Activated CD8-positive, alpha-beta memory T cell treated with anti-CD3 and anti-CD28 coated beads for 1 hour (primary cell): ENCODE measurements around the gene ADCY1.

Source experiments
- DNase-seq, 2 donors: peaks; one replicate each; pipeline ENCODE4 v3.0.0-alpha.2; 2020; ENCODE audit warnings: low read depth in 1 of 2; ENCODE audit errors: extremely low read depth in 1 of 2

Gene ADCY1

DNA sequence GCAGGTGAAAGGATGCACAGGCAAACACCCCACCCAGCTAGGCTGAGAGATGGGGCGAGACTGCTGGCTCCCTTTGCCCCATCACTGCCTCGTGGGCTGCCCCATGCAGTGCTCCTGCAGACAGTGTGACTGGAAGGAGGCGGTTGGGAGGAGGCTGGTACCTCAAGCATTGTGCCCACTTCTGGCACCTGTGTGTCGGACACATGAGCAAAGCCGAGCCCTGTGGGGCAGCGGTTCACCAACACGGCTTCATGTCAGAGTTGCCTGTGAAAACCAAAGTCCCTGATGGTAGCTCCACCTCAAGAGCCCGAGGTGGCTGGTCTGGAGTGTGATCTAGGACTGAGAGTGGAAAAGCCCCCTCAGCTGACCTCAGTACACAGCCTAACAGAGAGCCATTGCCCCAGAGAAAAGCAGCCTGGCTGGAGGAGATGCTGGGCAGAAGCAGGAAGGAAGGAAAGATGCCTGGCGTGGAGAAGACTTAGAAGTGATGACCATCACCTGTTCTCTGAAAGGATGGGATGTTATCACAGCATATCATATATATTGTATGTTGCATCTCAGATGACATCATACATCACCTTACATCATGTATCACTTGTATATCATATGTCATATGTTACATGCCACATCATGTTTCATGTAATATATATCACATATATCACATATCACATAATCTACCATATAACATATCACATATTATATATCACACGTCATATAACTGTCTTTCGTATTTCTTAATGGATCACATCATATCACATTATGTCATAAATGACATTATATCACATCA lies 75.6 kb downstream of the ADCY1 start:
- DNase-seq, result no peak

DNA sequence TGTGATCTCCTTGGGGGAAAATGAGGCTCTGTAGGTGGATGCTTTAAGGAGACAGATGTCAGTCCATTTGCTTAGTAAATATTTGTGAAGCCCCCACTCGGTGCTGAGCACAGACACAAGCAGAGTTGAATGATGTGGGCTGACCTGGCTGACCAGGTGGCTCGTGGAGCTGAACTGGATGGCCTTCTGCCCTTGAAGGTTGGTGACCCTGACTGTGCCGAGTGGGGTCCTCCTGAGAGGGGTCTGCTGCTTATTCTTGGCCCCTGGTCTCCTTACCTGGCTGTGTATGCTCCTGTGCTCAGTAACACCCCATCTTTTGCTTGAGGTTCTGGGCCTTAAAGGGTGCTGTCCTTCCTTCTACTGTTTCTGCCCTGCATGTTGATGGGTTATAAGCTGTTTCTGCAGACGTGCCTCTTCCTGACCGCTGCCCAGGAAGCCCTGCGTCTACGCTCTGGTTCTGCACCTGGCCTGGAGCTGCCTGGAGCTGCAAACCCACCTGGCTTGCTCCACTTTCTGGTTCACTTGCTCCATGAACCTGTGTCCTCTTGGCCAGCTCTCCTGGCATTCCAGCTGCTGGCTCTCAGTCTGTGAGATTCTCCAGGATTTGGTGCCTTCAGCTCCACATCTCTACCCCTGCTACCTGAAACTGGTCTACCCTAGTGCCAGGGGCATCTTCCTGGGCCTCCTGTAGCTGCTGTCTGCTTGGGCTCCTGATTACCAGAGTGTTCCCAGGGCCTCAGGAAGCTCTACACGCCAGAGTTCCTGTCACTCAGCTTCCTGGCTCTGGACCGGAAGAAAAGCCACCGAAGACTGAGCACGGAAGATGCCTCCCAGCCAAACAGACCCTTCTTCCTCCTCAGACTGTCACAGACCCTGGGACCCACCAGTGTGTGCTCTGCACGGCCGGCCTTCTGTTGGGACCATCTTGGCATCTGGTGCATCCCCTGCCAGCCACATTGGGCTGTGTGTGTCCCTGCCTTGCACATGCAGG lies 76.5 kb downstream of the ADCY1 start:
- no peak for DNase-seq

DNA sequence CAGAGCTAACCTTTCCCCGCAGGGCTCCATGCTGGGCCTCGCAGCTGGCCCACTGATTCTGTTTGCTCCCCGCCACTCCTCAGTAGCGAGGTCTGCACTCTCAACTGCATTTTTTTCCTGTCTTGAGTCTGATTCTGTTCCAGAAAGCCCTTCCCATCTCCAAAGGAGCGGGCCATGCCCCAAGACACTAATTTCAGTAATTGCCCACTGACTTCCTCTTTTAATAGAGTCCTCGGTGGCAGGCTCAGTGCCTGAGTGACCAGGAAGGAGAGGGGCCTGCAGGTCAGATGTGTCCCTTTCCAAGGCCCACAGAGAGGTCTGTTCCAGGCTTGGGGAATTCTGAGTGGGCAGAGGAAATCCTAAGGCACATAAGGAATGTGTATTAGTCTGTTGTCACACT lies 77.4 kb downstream of the ADCY1 start:
- no peak for DNase-seq

DNA sequence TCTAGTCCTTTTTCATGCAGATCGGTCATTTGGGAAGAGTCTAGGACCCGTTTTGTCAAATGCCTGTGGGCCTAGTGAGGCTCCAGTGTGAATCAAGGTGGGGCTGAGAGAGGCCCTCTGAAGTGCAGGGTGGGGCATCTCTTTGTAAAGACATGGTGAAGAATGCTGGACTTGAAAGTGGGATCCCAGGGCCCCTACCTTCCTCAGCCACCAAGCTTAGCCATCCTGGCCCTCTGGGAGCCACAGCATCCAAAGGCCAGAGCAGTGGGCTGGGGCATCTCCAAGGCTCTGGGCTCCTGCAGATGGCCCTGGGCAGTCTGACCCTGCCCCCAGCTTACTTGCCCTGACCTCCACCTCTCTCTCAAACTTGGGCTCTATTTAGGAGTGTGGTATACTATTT lies 78.5 kb downstream of the ADCY1 start:
- no peak for DNase-seq

DNA sequence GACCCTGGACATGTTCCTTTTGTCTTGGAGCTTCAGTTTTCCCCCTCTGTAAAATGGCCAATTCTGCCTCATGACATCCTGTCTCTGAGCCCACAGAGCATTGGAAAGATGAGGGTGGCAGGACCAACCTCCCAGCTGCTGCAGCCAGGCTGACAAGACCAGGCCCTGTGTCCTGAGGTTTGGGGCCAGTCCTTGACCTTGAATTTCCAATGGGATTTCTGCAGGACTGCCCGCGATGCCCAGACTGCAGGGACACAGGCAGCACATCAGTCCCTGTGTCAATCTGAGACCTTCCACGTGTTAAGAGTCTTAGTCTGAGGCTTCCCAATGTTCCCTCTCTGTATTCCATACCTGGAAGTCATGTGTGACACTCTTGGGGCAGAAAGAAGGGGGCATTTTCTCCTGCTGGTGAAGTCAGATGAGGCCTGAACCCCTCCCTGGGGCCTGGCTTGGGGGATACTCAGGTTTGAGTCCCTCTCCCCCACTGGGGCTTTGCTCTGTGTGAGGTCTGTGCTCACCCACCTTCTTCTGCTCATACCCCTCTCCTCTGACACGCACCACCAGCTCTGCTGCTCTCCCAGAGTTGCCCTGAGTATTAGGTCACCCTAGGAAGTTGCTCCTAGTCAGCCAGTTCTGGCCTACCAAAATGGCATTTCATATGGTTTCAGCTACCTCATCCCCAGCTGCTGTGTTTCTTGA lies 79.2 kb downstream of the ADCY1 start:
- DNase-seq, result no peak

DNA sequence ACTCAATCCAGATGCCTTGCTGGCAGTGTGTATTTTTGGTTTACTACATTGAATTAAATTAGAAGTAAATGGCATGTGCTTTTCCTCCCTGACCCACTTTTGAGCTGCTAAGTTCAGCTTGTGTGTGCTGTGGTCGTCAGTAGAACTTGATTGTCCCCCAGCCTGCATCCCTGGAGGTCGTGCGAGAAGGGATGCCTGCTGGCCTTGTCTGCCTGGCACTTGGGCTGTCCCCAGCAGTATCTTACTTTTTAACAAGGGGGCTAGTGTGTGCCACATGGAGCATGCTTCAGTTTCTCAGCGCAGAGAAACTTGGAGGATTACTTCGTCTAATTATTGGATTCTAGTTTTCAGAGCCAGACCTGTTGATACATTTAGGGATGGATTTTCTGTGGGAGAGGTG lies 80.2 kb downstream of the ADCY1 start:
- DNase-seq, result no peak

DNA sequence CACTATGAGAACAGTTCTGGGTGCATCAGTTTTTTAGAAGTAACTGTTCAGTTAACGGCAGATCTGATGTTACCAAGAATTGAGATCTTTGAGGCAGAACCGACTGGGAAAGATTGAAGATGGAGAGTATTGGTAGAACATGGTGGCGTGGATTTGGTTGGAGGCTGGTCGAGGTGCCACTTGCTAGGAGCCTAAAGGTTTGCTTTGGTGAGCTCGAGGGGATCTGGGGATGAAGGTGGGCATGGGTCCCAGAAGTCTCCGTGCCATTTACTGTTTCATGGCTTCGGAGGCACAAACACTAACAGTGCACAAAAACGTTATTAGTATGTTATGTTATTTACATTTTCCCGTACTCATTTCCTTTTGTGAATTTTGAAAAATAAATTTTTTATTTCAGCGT lies 81.4 kb downstream of the ADCY1 start:
- no peak for DNase-seq

DNA sequence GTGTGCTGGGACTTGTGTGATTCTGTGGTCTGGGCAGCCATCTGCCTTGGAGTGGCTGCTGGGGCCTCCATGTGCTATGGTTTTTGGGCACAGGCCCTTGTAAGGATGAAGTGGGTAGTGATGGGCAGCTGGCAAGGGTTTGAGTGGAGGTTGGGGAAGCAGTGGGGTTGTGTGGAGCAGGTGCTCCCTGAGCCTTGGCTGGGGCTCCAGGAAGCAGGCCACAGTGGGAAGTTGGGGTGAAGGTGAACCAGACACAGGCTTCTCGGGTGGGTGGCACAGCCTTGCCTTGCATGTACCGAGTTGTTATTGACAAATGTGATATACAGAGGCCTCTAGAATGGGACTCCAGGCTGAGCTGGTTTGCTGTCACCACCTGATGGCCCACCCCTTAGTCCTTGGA lies 82.3 kb downstream of the ADCY1 start:
- no peak for DNase-seq

DNA sequence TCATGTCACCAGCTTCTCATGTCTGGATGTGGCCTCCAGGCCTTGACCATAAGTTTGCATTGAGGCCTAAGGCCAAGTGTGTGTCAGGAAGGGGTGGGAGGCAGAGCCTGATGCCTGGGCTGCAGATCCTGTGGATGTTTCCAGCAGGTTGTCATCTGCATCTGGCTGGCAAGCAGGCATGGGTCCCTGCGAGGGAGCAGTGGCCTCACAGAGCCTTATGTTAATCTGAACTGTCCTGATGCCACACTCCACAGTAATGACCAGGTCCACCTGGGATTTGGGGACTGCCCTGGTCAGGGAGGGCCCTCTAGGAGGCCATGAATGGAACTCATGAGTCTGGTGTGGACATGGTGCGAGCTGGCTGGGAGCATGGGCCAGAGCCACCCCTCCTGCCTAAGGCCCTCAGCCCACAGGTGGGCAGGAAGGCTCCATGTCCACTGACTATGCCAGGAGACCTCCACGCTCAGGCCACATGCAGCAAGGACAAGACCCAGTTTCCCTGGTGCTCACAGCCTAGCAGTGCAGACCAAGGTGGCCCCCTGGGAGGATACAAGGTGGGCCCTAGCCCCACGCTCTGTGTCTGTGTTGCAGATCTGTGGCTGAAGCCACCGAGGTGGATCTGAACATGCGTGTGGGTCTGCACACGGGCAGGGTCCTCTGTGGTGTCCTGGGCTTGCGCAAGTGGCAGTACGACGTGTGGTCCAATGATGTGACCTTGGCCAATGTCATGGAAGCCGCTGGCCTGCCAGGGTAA lies 83.1 kb downstream of the ADCY1 start:
- DNase-seq, result no peak

DNA sequence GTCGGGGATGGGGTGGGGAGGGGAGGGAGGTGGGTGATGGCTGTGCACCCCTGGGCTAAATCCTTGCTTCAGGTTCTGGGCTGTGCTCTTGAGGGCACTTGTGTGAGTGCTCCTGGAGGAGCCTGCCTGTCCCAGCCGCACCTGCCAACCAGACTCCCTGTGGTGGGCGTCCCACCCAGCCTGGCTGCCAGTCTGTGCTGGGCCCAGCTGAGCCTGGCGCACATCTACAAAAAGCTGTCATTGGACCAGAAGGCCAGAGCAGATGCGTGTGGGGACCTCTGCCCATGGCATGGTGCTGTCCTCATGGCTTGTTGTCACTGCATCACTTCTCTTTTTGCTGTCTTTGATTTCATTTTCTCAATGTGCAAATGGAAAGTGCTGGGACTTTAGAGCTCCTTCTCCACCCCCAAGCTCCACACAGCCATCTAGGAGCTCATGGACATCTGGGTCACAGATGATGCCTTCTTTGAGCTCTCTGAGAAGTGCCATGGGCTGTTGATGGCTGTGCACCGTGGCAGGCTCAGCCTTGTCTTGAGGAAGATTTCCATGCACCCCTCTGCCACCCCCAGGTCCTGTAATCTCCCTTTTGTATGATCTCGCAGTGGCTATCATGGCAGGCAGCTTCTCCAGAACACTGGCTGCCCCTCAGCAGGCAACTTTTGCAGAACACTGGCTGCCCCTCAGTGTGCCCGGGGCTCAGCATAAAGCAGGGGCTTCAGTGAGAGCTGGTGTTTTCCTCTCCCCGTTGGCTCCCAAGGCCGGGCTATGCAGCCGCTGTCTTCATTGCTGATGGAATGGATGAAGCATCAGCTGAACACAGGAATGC lies 83.9 kb downstream of the ADCY1 start:
- no peak for DNase-seq

DNA sequence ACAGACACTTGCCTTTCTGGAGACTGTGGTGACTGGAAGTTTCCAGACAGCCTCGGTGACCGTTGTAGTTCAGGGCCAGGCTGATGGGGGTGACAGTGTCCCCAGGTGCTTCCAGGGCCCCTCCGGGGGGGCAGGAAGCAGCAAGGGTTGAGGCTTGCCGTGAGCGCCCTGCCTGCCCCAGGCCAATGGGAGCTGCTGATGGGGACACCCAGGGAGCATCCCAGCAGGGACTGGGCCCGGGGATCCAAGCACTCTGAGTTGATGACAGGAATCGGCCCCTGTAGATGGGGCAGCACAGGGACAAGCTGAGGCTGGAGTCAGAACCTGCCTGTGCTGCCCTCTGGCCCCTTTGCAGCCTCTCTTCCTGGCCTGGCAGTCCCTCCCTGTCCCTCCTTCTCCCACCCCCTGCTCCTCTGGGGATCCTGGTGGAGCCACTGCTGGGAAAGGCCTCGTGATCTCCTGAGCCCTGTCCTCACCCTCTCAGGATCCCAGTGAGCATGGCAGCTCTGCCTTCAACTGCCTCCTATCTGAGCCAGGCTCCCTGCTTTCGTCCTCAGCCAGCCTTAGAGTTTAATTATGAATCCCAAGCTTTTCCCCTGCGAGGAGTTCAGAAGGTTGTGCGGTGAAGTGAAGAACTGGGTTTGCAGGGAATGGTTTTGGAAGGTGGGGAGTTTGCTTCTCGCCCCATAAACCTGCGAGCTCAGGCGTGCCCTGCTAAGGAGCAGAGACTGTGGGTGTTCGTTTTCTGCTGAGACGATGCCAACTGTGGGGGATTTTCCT lies 84.7 kb downstream of the ADCY1 start:
- no peak for DNase-seq

DNA sequence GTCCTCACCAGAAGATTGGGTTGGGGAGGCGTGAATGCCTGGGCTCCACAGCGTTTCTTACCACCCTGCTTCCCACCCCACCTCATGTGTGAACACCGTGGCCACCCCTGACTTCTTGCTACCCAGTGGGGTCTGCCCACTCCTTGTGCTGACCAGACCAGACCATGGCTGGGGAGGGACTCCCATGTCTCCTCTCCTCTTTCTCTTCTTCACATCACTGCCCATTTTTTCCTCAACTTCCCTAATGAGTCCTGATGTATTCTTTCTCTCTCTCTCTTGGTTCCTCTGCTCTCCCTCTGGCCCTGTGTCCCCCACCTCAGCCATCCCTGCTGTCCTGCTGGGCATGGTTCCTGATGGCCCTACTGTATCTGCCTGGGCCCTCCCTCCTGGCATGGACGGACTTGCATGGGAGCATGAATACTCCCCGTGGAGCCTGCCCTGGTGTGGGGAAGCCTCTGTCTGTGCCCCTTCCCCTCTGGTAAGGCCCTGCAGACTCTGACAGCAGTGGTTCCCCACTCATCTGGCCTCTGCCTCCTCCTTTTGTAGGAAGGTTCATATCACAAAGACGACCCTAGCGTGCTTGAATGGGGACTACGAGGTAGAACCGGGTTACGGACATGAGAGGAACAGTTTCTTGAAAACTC lies 85.5 kb downstream of the ADCY1 start:
- no peak for DNase-seq

DNA sequence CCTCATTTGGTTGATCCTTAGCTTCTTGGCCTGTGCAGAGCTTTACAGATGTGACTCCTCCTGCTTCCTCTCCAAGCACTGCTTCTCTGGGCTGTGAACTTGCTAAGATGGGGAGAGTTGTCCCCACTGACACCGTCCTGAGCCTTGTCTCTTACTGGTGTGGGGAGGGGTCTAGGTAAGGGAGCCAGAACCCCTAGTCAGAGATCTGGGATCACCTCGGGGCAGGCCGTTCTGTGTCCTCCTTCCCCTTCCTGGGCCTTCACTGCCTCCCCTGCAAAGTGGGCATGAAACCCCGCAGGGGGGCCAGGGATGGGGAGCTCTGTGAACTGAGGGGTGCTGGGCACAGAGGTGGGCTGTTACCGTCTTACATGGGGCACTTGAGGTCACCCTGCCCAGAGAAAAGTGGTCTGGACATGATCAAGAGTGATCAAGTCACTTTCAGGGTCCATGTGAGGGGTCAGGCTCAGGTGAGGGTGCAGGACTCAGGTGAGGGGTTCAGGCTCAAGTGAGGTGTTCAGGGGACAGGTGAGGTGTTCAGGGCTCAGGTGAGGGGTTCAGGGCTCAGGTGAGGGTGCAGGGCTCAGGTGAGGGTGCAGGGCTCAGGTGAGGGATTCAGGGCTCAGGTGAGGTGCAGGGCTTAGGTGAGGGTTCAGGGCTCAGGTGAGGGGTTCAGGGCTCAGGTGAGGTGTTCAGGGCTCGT lies 86.2 kb downstream of the ADCY1 start:
- DNase-seq, result no peak

DNA sequence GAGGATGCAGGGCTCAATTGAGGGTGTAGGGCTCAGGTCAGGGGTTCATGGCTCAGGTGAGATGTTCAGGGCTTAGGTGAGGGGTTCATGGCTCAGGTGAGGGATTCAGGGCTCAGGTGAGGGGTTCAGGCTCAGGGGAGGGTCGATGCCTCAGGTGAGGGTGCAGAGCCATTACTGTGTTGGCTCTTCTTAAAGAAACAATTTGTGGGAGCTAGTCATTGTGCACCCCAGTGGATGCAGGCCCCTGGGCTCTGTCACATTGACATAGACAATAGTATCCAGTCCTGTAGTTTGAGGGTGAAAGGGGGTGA lies 86.7 kb downstream of the ADCY1 start:
- DNase-seq, result no peak

DNA sequence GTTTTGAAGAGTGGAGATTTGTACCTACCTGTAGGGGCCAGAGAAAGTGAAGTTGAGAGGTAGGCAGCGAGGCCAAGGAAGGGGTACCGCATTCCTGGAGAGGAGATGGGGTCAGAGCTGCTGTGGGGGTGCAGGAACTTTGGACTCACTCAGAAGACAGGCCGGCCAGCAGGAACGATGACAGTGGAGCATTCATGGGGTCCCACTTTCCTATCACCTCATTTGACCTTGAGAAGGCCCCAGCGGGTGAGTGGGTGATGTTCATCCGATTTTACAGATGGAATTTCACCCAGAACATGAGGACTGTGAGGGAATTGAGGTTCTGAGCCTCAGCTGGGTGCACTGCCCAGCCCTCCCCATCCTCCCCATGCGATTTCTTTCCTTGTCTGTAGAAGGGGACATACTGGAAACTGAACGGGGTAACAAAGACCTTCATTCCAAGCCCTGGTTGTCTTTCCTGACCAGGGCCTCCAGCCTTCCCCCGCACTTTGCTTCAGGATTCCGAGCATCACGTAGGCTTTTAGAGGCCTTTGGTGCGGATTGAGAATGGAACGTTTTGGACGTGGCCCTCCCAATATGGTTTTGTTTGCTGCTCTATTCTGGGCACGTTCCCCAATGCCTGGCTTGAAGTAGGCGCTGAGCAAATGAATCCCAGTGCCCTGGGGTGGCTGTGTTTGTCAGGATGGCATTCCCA lies 87.3 kb downstream of the ADCY1 start:
- no peak for DNase-seq

DNA sequence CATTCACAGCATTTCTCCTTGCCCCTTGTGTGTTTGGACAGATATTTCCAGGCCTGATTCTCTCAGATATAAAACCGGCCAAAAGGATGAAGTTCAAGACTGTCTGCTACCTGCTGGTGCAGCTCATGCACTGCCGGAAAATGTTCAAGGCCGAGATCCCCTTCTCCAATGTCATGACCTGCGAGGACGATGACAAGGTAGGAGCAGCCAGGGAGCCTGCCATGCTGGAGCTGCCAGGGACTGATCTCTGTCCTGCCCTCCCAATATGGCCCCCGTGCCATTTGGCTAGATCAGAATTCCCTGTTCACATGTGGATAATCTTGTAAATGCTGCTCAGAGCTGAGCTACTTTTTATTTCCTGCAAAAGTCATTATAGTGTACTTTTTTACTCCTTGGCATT lies 87.8 kb downstream of the ADCY1 start:
- DNase-seq, result no peak

DNA sequence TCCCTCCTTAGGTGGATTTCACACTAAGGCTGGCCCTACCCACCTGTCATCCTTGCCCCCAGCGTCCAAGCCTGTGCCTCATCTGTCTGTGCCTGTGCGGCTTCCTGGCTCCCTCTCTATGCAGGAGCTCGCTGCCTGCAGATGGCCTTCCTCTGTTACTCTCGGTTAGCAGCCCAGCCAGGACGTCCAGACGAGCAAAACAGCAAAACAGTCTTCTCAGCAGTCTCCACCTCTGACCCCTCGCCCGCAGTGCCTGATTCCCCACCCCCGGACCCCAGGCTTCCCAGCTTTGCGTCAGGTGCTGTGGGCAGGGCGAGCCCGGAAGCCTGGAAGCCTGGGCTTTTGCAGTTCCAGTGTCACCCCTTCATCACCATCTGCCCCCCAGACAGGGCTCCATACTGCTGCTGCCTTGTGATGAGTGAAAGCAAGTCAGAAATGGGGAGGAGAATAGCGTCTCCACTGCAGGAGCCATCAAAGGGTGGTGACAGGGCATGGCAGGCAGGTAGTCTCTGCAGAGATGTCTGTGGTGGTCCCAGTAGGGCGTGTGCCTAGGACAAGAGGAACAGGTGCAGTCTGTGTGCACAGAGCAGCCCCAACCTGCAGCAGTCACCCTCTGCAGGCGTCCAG lies 88.5 kb downstream of the ADCY1 start:
- DNase-seq, result no peak
